Endothelial cell (in vitro differentiated cells): ENCODE results near the gene PITX1. TPM values are rescaled to one million over a fixed set of nuclear protein-coding genes. Genes with fewer than 3 reads are reported as not detected.

Source experiments
- DNase-seq: peaks from one replicate; pipeline ENCODE4 v3.0.0; 2021; ENCODE audit warnings: low spot score
- H3K27ac Mint-ChIP-seq: one replicate; pipeline ENCODE4 v1.8.0; 2021; ENCODE audit warnings: mixed read lengths, inconsistent platforms; ENCODE audit not compliant: unreplicated experiment
- H3K27me3 Mint-ChIP-seq: one replicate; pipeline ENCODE4 v1.8.0; 2021; ENCODE audit warnings: mild to moderate bottlenecking, moderate library complexity, mixed read lengths, inconsistent platforms; ENCODE audit not compliant: unreplicated experiment
- H3K36me3 Mint-ChIP-seq: one replicate; pipeline ENCODE4 v1.8.0; 2021; ENCODE audit warnings: mild to moderate bottlenecking, low read depth, mixed read lengths, inconsistent platforms; ENCODE audit not compliant: unreplicated experiment
- H3K4me1 Mint-ChIP-seq: one replicate; pipeline ENCODE4 v1.8.0; 2021; ENCODE audit warnings: mild to moderate bottlenecking, mixed read lengths, inconsistent platforms; ENCODE audit not compliant: unreplicated experiment
- H3K4me3 Mint-ChIP-seq: one replicate; pipeline ENCODE4 v1.8.0; 2021; ENCODE audit warnings: mild to moderate bottlenecking, mixed read lengths, inconsistent platforms; ENCODE audit not compliant: unreplicated experiment
- H3K9me3 Mint-ChIP-seq: one replicate; pipeline ENCODE4 v1.8.0; 2021; ENCODE audit warnings: mixed read lengths, inconsistent platforms; ENCODE audit not compliant: unreplicated experiment
- total RNA-seq: library from RNA; stranded (reverse); fragmentation: NEBNext Ultra II Directional; extraction: Animal tissue kit (Norgen Biotek cat#: 25700); gene quantifications from one replicate; pipeline ENCODE4 v1.2.1, GENCODE V29; 2021; ENCODE audit not compliant: unreplicated experiment
- TF ChIP-seq, protein P1 (sequence below): fragments of 200-600 bp; sonication (generic); IDR thresholded peaks from one replicate; pipeline ENCODE4 v1.5.0; 2021; ENCODE audit warnings: antibody characterized with exemption; ENCODE audit not compliant: unreplicated experiment

The PITX1 gene
- total RNA-seq, 1 donor from 2014 or later, result 0.87 TPM

DNA sequence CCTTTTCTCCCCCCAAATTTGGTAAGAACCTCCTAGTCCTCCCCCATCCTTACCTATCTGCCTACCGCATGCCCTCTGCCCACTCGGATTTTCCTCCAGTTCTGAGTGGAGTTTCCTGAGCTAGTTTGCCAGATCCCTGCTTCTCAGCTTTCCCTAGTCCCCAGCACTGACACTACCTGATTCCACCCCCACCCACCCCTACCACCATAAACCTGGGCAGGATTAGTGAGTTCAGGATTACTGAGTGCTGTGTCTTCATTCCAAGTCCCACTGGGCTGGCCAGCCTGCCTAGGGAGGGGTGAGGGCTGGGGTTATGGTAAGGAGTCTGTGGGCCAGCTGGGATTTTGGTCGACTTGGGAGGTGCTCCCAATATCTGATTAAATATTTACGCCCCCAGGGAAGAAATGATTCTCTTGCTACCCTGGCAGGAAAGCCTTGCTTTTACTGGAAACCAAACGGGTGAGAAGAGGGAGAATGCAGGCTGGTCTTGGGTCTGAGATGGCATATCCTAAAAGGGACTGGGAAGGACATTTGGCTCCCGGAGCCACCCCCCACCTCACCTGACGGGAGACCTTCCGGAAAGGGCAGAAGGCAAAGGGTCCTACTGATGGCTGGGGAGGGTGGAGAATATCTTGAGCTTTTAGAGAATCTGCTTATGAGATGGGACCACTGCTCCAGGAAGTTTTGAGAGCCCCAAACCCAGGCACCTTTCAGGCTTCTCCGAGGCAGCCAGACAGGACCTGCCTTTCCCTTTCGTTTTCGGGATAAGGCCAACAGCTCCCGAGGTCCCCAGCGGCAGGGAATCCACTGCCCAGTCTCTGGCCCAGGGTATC is 3.7 kb downstream of the PITX1 start:
- peaks cover 37% of the 10 kb centered on the region for H3K27me3 Mint-ChIP-seq
- peaks cover 25% of the 10 kb centered on the region for H3K4me1 Mint-ChIP-seq
- TF ChIP-seq, protein P1, sequence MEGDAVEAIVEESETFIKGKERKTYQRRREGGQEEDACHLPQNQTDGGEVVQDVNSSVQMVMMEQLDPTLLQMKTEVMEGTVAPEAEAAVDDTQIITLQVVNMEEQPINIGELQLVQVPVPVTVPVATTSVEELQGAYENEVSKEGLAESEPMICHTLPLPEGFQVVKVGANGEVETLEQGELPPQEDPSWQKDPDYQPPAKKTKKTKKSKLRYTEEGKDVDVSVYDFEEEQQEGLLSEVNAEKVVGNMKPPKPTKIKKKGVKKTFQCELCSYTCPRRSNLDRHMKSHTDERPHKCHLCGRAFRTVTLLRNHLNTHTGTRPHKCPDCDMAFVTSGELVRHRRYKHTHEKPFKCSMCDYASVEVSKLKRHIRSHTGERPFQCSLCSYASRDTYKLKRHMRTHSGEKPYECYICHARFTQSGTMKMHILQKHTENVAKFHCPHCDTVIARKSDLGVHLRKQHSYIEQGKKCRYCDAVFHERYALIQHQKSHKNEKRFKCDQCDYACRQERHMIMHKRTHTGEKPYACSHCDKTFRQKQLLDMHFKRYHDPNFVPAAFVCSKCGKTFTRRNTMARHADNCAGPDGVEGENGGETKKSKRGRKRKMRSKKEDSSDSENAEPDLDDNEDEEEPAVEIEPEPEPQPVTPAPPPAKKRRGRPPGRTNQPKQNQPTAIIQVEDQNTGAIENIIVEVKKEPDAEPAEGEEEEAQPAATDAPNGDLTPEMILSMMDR, result no peak
- H3K4me3 Mint-ChIP-seq, result peak overlapping the region; percentile 65
- peaks cover 6% of the 10 kb centered on the region for H3K36me3 Mint-ChIP-seq
- no peaks in the 10 kb centered on the region for H3K9me3 Mint-ChIP-seq
- no peak for DNase-seq
- H3K27ac Mint-ChIP-seq, result no peak overlapping the region

DNA sequence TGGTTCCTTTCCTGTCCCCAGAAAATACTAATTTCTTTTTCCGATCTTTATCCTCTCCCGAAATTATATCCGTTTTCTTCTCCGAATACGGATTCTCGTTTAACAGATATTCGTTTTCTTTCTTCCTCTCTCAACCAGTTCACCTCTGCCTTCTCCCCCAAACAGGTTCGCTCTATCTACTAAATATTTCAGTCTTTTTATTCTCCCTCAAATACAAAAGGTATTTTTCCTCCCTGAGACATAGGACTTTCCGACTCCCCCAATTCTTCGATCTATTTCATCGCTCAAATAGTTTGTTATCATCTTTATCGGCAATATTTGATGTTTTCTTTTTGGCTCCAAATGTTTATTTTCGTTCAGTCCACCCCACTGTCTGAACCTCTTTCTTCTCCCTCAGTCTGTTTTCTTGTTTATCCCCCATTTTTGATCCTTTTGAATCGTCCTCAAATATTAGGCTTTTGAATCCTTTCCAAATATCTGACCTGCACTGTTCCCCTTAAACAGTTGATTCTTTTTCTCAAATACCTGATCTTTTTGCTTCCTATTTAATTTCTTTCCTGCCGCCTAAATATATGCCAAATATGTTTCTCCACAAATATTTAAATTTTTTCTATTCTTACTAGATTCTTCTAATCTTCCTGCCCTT is 4.4 kb downstream of the PITX1 start:
- peaks cover 24% of the 10 kb centered on the region for H3K4me1 Mint-ChIP-seq
- H3K27ac Mint-ChIP-seq, result no peak overlapping the region
- TF ChIP-seq, protein P1, result no peak

DNA sequence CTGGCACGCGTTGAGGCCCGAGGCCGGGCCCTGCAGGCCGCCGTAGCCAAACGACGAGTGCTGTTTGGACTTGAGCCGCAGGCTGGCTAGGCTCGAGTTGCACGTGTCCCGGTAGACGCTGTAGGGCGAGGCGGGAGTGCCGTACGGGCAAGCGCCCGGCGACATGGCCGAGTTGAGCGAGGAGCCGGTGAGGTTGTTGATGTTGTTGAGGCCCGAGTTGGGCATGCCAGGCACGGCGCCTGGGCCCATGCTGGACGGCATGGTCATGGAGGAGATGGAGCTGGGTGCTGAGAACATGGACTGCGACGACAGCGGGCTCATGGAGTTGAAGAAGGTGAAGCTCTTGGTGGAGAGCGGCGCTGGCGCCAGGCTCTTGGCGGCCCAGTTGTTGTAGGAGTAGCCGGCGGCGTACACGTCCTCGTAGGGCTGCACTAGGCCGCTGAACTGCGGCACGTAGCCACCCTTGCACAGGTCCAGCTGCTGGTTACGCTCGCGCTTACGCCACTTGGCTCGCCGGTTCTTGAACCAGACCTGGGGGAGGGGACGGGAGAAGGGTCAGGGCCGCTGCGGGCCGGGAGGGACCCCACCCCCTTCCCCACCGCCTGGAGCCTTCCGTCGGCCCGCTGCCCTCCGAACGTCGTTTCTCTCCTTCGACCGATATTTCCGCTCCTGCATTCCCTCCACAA is 5.1 kb downstream of the PITX1 start:
- peak overlapping the region; percentile 44 for H3K4me3 Mint-ChIP-seq
- peaks cover 6% of the 10 kb centered on the region for H3K36me3 Mint-ChIP-seq
- DNase-seq, result no peak
- no peak overlapping the region for H3K27ac Mint-ChIP-seq
- peaks cover 24% of the 10 kb centered on the region for H3K4me1 Mint-ChIP-seq
- TF ChIP-seq, protein P1, result no peak
- H3K27me3 Mint-ChIP-seq, result peaks cover 37% of the 10 kb centered on the region
- H3K9me3 Mint-ChIP-seq, result no peaks in the 10 kb centered on the region

More for the DNA sequence above, 4.4 kb downstream of the PITX1 start:
- DNase-seq, result no peak
- Mint-ChIP-seq H3K27me3 (peaks cover 37% of the 10 kb centered on the region), H3K36me3 (peaks cover 6% of the 10 kb centered on the region), H3K9me3 (no peaks in the 10 kb centered on the region), H3K4me3 (peak overlapping the region; percentile 44)

DNA sequence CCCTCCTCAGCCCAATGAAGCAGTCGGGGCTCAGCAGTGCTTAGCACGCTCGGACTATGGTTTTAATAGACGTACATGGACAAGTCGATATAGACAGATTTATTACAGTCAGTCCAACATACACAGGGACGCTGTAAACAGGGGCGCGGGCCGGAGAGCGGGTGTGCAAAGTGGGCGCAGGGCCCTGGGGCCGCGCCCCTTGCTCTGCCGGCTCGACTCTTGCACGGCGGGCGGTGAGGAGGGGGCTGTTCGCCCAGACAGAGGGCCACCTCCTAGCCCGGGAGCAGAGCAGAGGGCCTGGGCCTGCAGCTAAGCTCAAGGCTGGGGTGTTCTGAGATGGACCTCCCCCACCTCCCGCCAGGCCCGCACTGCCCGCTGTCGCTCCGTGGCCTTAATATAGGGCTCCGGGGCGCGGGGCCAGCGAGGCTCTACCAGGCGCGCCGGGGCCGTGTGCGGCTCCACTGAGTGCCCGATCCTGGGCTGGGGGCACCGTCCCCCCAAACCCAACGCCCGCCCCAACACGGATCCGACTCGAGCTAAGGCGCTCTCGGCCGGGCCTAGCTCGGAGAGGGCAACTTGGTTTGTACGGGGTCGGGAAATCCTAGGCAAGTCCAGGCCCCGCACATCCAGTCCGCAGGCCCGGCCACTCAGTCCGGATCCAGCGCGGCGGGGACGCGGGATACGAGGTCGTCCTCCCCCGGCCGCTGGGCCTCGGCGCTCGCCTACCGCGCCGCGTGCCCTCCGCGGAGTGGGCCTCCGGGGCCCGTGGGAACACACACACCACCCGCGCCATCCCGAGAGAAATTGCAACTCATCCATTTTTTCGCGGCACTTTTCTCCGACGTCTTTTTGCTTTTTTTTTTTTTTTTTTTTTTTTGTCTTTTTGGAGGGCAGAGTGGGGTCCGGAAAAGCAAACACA is 6.1 kb downstream of the PITX1 start:
- Mint-ChIP-seq H3K4me3 (no peak overlapping the region), H3K27me3 (peaks cover 33% of the 10 kb centered on the region), H3K36me3 (peaks cover 6% of the 10 kb centered on the region), H3K9me3 (no peaks in the 10 kb centered on the region), H3K27ac (no peak overlapping the region), H3K4me1 (peaks cover 20% of the 10 kb centered on the region)
- TF ChIP-seq, protein P1, result no peak
- no peak for DNase-seq
